VCaP (cell line): ENCODE data around the gene GPANK1.
"Not testable (repeated sequence)": the region's sequence is repeated elsewhere in the genome, so short reads cannot be mapped to it uniquely, and the experiment has no call there.

Experiments used
- H3K27ac ChIP-seq: fragments of 450-650 bp; 2 replicates; pipeline ENCODE4 v1.5.1; 2017
- CTCF ChIP-seq: fragments of 450-650 bp; conservative IDR thresholded peaks from 2 replicates; pipeline ENCODE4 v1.5.1; 2017; ENCODE audit warnings: mild to moderate bottlenecking, moderate library complexity

The GPANK1 gene

DNA sequence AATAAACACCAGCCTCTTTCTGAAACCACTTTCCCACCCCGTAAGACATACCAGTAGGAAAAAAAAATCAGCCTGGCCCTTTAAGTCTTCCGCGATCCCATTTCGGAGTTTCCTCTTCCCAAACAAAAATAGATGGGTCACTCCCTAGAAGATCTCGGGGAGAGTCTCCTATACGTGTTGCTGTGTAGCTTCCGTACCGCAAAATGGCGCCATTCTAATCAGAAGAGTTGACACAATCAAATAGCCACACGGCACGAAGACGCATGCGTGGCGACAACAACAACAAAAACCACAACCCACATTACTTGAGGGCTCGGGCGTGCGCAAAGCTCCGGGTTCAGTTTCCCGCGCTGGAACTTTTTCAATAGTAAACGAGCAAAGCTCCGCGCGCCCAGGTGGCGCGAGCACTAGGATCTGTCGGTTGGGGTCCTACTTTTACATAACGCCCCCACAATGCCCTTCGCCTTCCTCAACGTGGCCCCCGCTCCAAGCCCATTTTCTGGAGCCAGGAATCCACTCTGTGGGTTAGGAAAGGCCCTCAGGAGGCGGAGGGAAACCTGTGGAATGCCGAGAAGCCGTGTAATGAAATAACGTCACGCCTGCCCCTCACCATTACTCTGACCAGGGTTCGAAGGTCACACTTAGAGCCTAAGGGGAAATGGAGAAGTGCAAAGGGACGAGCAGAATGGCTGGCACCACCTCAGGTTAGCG lies at the start of gene GPANK1:
Gene GPANK1, minus strand, starts transcription at position 208 of the 711 bp plus-strand sequence. CDS start 519 bp downstream, outside the sequence.
- peak within 1 kb of the TSS; percentile 91 for H3K27ac ChIP-seq
- no peak for TF ChIP-seq CTCF

DNA sequence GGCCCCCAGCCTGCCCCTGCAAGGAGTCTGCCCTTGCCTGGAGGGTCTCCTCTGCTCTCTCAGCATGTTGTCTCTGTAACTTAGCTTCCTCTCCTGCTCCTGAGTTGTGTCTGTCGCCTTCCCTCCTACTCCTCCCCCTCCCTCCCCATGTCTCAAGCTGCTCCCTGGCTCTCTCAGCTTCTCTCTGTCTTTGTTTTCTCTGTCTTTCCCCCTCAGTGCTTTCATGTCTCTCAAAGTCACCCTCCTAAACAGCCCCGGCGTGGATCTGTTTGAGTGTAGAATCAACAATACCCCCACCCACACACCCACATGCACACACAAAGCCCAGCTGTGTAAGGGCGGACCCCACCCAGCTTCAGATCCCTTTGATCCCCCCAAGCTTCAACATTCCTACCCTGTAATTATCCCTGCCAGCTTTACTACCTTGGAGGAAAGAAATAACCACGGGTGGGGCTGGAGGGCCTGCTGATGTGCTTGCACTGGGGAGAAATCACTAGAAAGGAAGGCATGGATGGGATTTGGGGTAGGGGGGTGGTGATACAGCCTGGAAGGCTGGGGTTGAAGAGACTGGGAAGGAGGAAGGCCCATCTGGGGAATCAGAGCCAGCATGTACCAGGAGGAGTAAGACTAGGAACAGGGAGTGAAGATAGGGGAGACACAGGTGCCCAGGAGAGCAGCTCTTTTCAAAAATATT lies 49.3 kb upstream of the GPANK1 start:
- TF ChIP-seq CTCF: no peak
- H3K27ac ChIP-seq: no peak overlapping the region

DNA sequence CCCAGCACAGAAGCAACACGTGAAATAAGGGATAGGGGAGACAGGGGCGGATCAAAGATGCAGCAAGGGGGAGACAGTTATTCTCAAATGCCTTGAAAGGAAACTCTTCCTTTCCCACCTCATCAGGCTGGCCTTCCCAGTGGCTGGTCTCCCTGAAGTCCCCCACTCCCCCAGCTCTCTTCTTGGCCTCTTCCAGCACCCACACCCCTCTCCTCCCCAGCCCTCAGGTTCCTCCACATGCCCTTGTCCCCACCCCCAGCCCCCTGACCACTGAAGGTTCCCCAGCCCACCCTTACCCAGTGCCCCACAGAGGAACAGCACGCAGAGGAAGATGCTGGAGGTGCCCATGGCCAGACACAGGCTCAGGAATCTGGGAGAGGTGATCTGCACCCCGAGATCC lies 48.7 kb upstream of the GPANK1 start:
- TF ChIP-seq CTCF: no peak
- H3K27ac ChIP-seq: no peak overlapping the region

GRCh38 chr6:31712296-31712695 lies 47.5 kb upstream of the GPANK1 start:
- TF ChIP-seq CTCF: peak; percentile 76
- no peak overlapping the region for H3K27ac ChIP-seq

GRCh38 chr6:31711233-31711632 lies 46.4 kb upstream of the GPANK1 start:
- no peak for TF ChIP-seq CTCF
- no peak overlapping the region for H3K27ac ChIP-seq

DNA sequence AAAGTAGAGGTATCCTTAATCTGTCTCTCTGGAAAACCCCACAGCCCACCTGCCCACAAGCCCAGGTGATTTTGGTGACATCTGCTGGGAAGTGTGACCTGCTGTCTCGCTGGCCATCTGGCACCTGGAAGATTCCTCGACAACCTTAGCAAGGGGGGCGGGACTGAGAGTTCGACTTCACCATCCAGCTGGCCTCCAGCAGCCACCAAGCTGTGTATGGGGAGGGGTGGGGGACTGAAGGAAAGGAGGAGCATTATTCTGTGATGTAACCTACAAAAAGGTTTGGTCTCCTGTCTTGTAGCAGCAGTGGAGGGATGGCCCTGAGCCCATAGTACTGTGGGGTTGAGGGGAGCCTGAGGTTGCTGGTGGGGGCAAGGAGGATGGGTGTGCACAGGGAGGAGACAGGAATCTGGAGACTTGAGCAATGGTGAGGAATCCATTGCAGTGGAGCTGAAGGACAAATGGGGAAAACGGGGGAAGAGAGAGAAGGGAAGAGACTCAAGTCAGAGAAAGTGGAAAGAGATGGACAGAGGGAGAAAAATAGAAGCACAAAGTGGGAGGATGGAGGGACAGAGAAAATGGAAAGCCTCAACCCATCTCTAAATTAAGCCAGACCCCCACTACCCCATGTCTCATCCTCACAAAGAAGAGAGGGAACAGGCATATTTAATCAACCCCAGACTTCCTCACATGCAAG lies 45.9 kb upstream of the GPANK1 start:
- H3K27ac ChIP-seq: no peak overlapping the region
- TF ChIP-seq CTCF: no peak

GRCh38 chr6:31709157-31709556 lies 44.4 kb upstream of the GPANK1 start:
- not testable (repeated sequence) for H3K27ac ChIP-seq

DNA sequence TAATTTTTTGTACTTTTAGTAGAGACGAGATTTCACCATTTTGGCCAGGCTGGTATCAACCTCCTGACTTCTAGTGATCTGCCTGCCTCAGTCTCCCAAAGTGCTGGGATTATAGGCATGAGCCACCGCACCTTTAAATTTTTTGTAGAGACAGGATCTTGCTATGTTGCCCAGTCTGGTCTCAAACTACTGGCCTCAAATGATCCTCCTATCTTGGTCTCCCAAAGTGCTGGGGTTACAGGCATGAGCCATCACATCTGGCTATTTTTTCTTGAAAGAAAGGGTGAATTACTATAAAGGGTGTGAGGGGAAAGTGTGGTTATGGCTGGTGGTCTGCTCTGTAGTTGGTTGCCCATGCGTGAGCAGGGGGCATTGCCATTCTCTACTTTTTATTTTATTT lies 43.4 kb upstream of the GPANK1 start:
- H3K27ac ChIP-seq: no peak overlapping the region
- TF ChIP-seq CTCF: no peak
